BJ (cell line): ENCODE results near the gene SSRP1. TPM values are rescaled to one million over a fixed set of nuclear protein-coding genes. Genes with fewer than 3 reads are reported as not detected.
"Not testable (repeated sequence)": the region's sequence is repeated elsewhere in the genome, so short reads cannot be mapped to it uniquely, and the experiment has no call there.

Source experiments
- CTCF ChIA-PET: fragments of 350-600 bp; formaldehyde crosslinking; extraction: SDS; loops from one replicate; lab custom pipeline; 2021; ENCODE audit warnings: antibody characterized with exemption, inconsistent platforms; lab: Yijun Ruan, JAX
- POLR2A ChIA-PET: fragments of 300-600 bp; sonication (Branson Sonifier 250); formaldehyde crosslinking; extraction: SDS; loops from one replicate; lab custom pipeline; 2021; ENCODE audit warnings: antibody characterized with exemption; lab: Charles Lee
- DNase-seq: peaks from one replicate; pipeline ENCODE4 v3.0.0-alpha.2; 2011; ENCODE audit warnings: low read depth
- H3K27me3 ChIP-seq: 2 replicates; pipeline ENCODE4 v1.6.0; 2011; ENCODE audit warnings: low read length; ENCODE audit not compliant: control insufficient read depth, insufficient read depth
- H3K36me3 ChIP-seq: 2 replicates; pipeline ENCODE4 v1.5.1; 2011; ENCODE audit warnings: low read length; ENCODE audit not compliant: control insufficient read depth, insufficient read depth
- H3K4me3 ChIP-seq: 2 replicates; pipeline ENCODE4 v1.5.1; 2011; ENCODE audit warnings: low read depth, mild to moderate bottlenecking, control low read depth, low read length
- CTCF ChIP-seq: IDR thresholded peaks from 2 replicates; pipeline ENCODE4 v1.5.1; 2011; ENCODE audit warnings: low read depth, mild to moderate bottlenecking, control low read depth, inconsistent platforms, low read length, moderate library complexity; ENCODE audit not compliant: insufficient read depth
- polyA plus RNA-seq: library from polyadenylated mRNA; depleted of rRNA; stranded (reverse); fragments of >200 nt; gene quantifications from 2 replicates; pipeline ENCODE4 v1.2.3, GENCODE V29; 2011

The SSRP1 gene
- polyA plus RNA-seq, 1 experiment, result 102 TPM

GRCh38 chr11:57287884-57288283 is 47.8 kb downstream of the SSRP1 start:
- DNase-seq, result no peak
- no peak for TF ChIP-seq CTCF
- Histone ChIP-seq H3K4me3 (no peak overlapping the region), H3K36me3 (no peaks in the 10 kb centered on the region), H3K27me3 (no peaks in the 10 kb centered on the region)
- POLR2A ChIA-PET, result no interaction called here
- CTCF ChIA-PET, result no interaction called here

DNA sequence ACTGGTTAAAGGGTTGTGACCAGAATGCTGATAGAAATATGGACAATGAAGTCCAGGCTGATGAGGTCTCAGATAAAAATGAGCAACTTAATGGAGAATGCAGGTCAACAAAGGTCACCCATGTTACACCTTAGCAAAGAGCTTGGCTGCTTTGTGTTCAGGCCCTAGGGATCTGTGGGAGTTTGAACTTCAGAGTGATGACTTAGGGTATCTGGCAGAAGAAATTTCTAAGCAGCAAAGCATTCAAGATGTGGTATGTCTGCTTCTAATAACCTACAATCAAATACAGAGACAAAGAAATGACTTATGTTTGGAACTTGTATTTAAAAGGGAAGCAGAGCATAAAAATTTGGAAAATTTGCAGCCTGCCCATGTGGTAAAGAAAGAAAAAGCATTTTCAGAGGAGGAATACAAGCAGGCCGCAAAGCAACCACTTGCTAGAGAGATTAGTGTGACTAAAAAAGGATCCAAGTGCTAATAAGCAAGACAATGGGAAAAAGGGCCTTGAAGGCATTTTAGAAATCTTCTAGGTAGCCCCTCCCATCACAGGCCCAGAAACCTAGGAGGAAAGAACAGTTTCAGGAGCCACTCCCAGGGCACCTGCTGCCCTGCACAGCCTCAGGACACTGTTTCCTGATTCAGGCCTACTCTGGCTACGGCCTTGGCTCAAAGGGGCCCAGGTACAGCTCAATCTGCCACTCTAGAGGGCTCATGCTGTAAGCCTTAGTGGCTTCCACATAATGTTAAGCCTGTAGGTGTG is 52.3 kb downstream of the SSRP1 start:
- no peak overlapping the region for H3K4me3 ChIP-seq
- ChIA-PET POLR2A (no interaction called here), CTCF (interaction anchor here (1.3 kb wide), 1 partner anchor 28 kb away, joined by 4 read pairs; no protein-coding TSS in a partner anchor)
- H3K27me3 ChIP-seq, result no peaks in the 10 kb centered on the region
- no peak for DNase-seq
- no peak for TF ChIP-seq CTCF
- no peaks in the 10 kb centered on the region for H3K36me3 ChIP-seq

- H3K36me3 ChIP-seq, POLR2A ChIA-PET, DNase-seq, H3K27me3 ChIP-seq, H3K4me3 ChIP-seq, CTCF ChIA-PET: not testable (repeated sequence)
Measured at GRCh38 chr11:57281546-57281945, 54.1 kb downstream of the SSRP1 start.

DNA sequence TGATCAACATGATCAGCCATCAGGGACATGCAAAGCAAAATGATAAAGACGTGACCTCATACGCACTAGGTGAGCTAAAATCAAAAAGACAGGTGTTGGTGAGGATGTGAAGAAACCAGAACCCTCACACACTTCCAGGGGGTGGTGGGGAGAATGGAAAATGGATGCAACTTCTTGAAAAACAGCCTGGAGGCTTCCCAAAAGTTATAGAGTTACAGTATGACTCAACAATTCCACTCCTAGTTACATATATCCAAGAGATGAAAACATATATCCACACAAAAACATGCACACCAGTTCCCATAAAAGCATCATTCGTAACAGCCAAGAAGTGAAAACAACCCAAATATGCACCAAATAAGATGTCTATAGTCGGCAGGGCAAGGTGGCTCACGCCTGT is 56.6 kb downstream of the SSRP1 start:
- Histone ChIP-seq H3K4me3 (no peak overlapping the region), H3K27me3 (no peaks in the 10 kb centered on the region), H3K36me3 (no peaks in the 10 kb centered on the region)
- DNase-seq, result no peak
- TF ChIP-seq CTCF, result no peak
- ChIA-PET POLR2A (interaction anchor here (0.6 to 0.9 kb wide), 3 partner anchors 15 to 56 kb away, joined by 3 to 4 read pairs (median 3); partner anchors contain the start of gene SSRP1), CTCF (interaction anchor here (1.4 to 4.6 kb wide), 6 partner anchors 10 to 438 kb away, joined by 3 to 48 read pairs (median 5); no protein-coding TSS in a partner anchor)

GRCh38 chr11:57278721-57279095 is 57.0 kb downstream of the SSRP1 start:
- H3K36me3 ChIP-seq, result no peaks in the 10 kb centered on the region
- H3K27me3 ChIP-seq, result no peaks in the 10 kb centered on the region
- POLR2A ChIA-PET, result interaction anchor here (0.7 to 1.1 kb wide), 2 partner anchors 15 to 26 kb away, joined by 3 to 4 read pairs; no protein-coding TSS in a partner anchor
- DNase-seq, result no peak
- TF ChIP-seq CTCF, result no peak
- CTCF ChIA-PET, result interaction anchor here (0.7 to 4.6 kb wide), 7 partner anchors 15 to 438 kb away, joined by 3 to 48 read pairs (median 5); no protein-coding TSS in a partner anchor
- H3K4me3 ChIP-seq, result no peak overlapping the region
